GM19328 (cell line): ENCODE measurements around the gene SERPINI1.

Experiments
- ATAC-seq: cut with Tn5 transposase; IDR thresholded peaks from one replicate; pipeline ENCODE4 v1.9.1; 2021; ENCODE audit warnings: mild to moderate bottlenecking, moderate library complexity; ENCODE audit not compliant: unreplicated experiment

Gene SERPINI1

GRCh38 chr3:167843481-167843880 is 108.0 kb downstream of the SERPINI1 start:
- ATAC-seq = no peak

- ATAC-seq = no peak
Observed at GRCh38 chr3:167843886-167844285, 108.4 kb downstream of the SERPINI1 start.

GRCh38 chr3:167844528-167844927 is 109.0 kb downstream of the SERPINI1 start:
- ATAC-seq = no peak

- ATAC-seq = no peak
Observed at GRCh38 chr3:167851171-167851570, 115.7 kb downstream of the SERPINI1 start.

- no peak for ATAC-seq
Observed at GRCh38 chr3:167851749-167852148, 116.2 kb downstream of the SERPINI1 start.

- ATAC-seq = no peak
Observed at GRCh38 chr3:167852216-167852615, 116.7 kb downstream of the SERPINI1 start.

- ATAC-seq = no peak
Observed at GRCh38 chr3:167854063-167854462, 118.5 kb downstream of the SERPINI1 start.

GRCh38 chr3:167854846-167855245 is 119.3 kb downstream of the SERPINI1 start:
- no peak for ATAC-seq

GRCh38 chr3:167855306-167855705 is 119.8 kb downstream of the SERPINI1 start:
- no peak for ATAC-seq

GRCh38 chr3:167858865-167859264 is 123.3 kb downstream of the SERPINI1 start:
- ATAC-seq = no peak

GRCh38 chr3:167859610-167860009 is 124.1 kb downstream of the SERPINI1 start:
- ATAC-seq = no peak

- no peak for ATAC-seq
Observed at GRCh38 chr3:167861649-167862048, 126.1 kb downstream of the SERPINI1 start.

- ATAC-seq = no peak
Observed at GRCh38 chr3:167862104-167862730, 126.7 kb downstream of the SERPINI1 start.

- ATAC-seq = no peak
Observed at GRCh38 chr3:167863811-167864551, 128.5 kb downstream of the SERPINI1 start.

- no peak for ATAC-seq
Observed at GRCh38 chr3:167864552-167864874, 129.0 kb downstream of the SERPINI1 start.

GRCh38 chr3:167866331-167866730 is 130.8 kb downstream of the SERPINI1 start:
- no peak for ATAC-seq

GRCh38 chr3:167867981-167868380 is 132.5 kb downstream of the SERPINI1 start:
- ATAC-seq = no peak

GRCh38 chr3:167870181-167870580 is 134.7 kb downstream of the SERPINI1 start:
- no peak for ATAC-seq

- ATAC-seq = no peak
Observed at GRCh38 chr3:167870759-167871158, 135.2 kb downstream of the SERPINI1 start.

- no peak for ATAC-seq
Observed at GRCh38 chr3:167872032-167872431, 136.5 kb downstream of the SERPINI1 start.

- ATAC-seq = no peak
Observed at GRCh38 chr3:167872941-167873340, 137.4 kb downstream of the SERPINI1 start.

- ATAC-seq = no peak
Observed at GRCh38 chr3:167874671-167875372, 139.3 kb downstream of the SERPINI1 start.
